NCI-H524 treated with DMSO at 0.1 percent for 48 hours (cell line): ENCODE data around the gene RRAGA.
"Not testable (repeated sequence)": the region's sequence is repeated elsewhere in the genome, so short reads cannot be mapped to it uniquely, and the experiment has no call there.

ENCODE experiments used
- DNase-seq: peaks from one replicate; lab custom pipeline; 2025; lab: John Stamatoyannopoulos, UW

RRAGA gene, protein sequence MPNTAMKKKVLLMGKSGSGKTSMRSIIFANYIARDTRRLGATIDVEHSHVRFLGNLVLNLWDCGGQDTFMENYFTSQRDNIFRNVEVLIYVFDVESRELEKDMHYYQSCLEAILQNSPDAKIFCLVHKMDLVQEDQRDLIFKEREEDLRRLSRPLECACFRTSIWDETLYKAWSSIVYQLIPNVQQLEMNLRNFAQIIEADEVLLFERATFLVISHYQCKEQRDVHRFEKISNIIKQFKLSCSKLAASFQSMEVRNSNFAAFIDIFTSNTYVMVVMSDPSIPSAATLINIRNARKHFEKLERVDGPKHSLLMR

DNA sequence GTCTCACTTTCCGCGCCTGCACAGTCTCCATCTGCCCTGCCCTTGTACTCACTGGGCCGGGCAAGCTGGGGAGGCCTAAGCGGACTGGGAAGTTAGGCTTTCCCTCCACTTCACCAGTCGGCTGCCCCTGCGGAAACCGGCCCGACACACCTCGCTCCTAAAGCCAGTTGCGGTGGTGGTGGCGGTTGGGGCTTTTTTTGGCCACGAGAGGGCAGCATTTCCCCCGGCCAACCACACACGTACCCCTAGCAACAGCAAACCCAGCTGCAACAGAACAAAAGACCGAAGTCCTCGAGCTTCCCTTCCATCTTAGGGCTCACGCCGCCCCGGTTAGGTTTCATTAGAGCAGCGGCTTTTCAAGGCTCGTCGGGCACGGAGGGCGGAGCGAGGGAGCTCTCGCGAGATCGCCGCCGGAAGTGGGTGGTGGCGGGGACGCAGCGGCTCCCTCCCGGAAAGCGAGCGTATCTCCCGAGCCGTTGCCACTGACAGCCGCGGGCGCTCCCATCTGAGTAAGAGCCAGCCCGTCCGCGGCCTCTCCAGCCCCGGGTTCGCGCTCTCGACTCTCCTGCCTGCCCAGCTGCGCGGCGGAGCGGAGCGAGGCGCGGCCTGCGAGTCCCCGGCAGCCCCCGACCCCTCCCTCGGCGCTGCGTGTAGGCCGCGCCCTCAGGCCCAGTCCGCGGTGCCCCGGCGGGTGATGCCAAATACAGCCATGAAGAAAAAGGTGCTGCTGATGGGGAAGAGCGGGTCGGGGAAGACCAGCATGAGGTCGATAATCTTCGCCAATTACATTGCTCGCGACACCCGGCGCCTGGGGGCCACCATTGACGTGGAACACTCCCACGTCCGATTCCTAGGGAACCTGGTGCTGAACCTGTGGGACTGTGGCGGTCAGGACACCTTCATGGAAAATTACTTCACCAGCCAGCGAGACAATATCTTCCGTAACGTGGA lies at the start of gene RRAGA:
RRAGA (plus strand) TSS at position 462 of the 951 bp plus-strand sequence; CDS start at position 695, 233 bp downstream.
- DNase-seq = peak; percentile 84

DNA sequence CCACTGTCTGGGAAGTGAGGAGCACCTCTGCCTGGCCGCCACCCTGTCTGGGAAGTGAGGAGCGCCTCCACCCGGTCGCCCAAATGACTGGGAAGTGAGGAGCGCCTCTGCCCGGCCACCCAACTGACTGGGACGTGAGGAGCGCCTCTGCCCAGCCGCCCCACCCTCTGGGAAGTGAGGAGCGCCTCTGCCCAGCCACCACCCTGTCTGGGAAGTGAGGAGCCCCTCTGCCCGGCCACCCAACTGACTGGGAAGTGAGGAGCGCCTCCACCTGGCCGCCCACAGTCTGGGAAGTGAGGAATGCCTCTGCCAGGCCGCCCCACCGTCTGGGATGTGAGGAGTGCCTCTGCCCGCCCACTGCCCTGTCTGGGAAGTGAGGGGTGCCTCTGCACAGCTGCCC lies 49.1 kb upstream of the RRAGA start:
- no peak for DNase-seq

DNA sequence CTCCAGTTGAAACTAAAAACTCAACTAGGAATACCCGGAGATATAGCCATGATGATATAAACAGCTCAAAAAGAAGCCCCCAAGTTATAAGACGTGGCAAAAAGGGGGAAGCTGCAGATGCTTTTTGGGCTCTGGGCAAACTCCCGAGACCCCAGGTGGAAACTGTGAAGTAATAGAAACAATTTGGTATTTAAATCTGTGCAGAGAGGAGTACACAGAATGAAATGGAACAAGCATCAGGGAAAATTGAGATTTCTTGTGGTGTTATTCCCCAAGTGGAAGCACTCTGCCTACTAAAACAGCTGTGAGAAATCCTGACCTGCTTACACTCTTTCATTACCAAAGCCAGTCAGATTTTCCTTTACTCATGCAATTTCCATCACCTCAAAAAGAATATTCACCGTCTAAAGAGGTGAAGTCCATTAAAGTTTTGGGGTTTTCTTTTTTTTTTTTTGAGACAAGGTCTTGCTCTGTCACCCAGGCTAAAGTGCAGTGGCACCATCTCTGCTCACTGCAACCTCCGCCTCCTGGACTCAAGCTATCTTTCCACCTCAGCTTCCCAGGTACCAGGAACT lies 39.7 kb upstream of the RRAGA start:
- DNase-seq = no peak

- no peak for DNase-seq
Observed at GRCh38 chr9:19018201-19018600, 31.0 kb upstream of the RRAGA start.

- DNase-seq = no peak
Observed at GRCh38 chr9:19020886-19021455, 28.3 kb upstream of the RRAGA start.

DNA sequence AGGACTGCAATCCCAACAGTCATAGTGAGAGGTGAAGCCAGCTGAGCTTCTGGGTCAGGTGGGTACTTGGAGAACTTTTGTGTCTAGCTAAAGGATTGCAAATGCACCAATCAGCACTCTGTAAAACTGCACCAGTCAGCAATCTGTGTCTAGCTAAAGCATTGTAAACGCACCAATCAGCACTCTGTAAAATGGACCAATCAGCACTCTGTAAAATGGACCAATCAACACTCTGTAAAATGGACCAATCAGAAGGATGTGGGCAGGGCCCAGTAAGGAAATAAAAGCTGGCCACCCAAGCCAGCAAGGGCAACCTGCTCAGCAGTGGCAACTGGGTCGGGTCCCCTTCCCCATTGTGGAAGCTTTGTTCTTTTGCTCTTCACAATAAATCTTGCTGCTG lies 27.6 kb upstream of the RRAGA start:
- DNase-seq = not testable (repeated sequence)

GRCh38 chr9:19022206-19022605 lies 27.0 kb upstream of the RRAGA start:
- DNase-seq = no peak

DNA sequence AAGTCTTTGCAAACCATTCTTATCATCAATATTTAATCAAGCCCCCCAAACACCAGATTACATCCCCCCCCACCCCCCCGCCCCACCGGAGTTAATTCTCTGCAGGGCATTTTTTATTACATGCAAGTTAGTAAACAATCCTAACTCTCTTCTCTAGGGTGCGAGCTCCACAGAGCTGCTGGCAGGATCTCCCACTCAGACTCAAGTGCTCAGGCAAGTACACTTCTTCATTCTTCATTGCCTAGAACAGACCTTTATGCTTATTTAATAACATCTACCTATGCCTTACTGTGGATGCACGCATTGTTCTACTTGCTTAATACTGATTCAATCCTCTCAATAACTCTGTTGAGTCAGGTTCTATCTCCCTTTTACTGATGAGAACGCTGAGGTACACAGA lies 26.1 kb upstream of the RRAGA start:
- no peak for DNase-seq

GRCh38 chr9:19026375-19026774 lies 22.9 kb upstream of the RRAGA start:
- DNase-seq = no peak

DNA sequence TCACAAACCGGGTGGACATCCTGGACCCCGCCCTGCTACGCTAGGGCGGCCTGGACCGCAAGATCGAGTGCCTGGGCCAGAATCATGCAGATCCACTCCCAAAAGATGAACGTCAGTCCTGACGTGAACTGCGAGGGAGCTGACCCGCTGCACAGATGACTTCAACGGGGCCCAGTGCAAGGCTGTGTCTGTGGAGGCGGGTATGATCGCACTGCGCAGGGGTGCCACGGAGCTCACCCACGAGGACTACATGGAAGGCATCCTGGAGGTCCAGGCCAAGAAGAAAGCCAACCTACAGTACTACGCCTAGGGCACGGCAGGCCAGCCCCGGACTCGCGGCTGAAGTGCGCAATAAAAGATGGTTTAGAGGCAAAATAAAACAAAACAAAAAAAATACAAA lies 21.4 kb upstream of the RRAGA start:
- DNase-seq = no peak

DNA sequence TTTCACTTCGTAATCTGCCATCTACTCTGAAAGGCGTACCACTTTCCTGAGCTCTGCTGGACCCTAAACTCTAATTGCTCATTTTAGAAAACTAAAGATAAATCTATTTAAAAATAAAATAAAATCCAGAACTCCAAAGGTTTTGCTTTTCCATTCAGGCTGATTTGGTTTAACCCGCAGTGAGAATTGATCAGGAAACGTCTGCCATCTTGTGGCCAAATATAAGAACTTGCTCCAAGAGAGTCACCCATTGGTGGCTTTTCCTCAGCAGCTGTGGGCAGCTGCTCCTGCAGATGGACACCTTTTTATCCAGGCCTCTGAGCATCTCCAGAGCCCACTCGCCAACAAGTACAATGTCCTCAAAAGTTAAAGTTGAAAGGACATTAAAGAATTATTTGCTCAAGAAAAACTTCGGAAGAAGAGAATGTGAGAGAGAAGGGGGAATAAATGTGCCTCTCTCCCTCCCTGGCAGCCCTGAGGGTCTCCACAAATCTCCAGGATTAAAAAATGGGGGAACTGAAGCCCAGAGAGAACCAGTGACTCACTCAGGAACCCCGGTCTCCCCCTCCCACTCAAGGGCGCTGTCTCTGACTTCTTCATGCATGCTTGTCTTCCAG lies 20.3 kb upstream of the RRAGA start:
- peak; percentile 26 for DNase-seq

DNA sequence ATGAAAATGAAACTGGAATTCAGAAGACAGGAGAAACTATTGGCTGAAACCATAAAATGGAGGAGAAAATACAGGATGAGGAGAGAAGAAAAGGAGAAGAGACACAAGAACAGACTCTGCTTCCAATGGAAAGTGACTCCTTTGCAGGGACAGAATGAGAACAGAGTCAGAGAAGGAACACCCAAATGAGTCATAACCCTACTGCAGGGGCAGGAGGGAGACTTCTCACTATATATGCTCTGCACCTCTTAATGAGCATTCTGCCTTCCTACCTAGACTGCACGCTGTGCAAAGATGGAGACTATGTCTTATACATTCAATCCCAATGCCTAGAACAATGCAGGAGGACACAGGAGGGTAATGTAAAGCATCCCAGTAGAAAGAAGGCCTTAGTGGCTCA lies 18.3 kb upstream of the RRAGA start:
- DNase-seq = no peak

DNA sequence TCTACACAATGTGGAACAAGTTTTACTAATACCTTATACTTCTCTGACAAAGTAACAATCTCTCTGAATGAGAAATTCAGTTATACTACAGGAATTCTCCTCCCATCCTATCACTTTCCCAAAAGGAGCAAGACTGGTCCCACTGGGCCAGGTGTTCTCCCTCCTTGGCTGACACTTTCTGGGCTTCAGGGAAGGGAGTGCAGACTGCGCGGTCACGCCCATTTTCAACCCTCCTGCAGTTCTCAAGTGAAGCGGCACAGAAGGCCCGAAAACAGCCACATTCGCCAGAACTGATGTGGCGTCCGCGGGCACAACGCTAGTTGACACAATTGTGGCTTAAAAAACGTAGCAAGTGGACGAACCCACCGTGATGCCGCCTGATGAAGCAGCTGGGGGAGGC lies 16.8 kb upstream of the RRAGA start:
- no peak for DNase-seq

- no peak for DNase-seq
Observed at GRCh38 chr9:19033015-19033414, 16.2 kb upstream of the RRAGA start, which contains the start of gene SAXO1. TSS of gene SAXO1 (minus strand) at chr9:19033209. CDS start at chr9:19032908, 301 bp downstream.

DNA sequence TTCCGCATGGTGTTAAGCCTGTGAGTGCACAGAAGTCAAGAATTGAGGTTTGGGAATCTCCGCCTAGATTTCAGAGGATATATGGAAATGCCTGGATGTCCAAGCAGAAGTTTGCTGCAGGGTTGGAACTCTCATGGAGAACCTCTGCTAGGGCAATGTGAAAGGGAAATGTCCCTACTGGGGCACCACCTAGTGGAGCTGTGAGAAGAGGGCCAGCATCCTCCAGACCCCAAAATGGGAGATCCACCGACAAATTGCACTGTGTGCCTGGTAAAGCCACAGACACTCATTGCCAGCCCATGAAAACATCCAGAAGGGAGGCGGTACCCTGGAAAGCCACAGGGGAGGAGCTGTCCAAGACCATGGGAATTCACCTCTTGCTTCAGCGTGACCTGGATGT lies 12.6 kb upstream of the RRAGA start:
- no peak for DNase-seq

DNA sequence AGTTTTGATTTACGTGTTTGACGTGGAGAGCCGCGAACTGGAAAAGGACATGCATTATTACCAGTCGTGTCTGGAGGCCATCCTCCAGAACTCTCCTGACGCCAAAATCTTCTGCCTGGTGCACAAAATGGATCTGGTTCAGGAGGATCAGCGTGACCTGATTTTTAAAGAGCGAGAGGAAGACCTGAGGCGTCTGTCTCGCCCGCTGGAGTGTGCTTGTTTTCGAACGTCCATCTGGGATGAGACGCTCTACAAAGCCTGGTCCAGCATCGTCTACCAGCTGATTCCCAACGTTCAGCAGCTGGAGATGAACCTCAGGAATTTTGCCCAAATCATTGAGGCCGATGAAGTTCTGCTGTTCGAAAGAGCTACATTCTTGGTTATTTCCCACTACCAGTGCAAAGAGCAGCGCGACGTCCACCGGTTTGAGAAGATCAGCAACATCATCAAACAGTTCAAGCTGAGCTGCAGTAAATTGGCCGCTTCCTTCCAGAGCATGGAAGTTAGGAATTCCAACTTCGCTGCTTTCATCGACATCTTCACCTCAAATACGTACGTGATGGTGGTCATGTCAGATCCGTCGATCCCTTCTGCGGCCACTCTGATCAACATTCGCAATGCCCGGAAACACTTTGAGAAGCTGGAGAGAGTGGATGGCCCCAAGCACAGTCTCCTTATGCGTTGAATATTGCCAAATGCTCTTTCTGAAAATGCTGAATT lies 850 bp downstream of the RRAGA start:
- no peak for DNase-seq

- no peak for DNase-seq
Observed at GRCh38 chr9:19050637-19051591, 1.7 kb downstream of the RRAGA start.

DNA sequence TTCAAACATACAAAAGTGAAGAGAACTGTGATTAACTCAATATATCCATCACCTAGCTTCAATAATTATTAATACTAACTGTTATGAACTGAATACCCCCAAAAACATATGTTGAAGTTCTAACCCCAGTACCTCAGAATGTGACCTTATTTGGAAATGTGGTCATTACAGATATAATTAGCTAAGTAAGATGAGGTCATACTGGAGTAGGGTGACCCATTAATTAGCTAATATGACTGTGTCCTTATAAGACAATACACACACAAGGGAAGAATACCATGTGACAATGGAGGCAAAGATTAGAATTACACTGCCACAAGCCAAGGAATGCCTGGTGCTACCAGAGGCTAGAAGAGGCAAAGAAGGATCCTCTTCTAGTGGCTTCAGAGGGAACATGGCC lies 7.8 kb downstream of the RRAGA start:
- no peak for DNase-seq

- no peak for DNase-seq
Observed at GRCh38 chr9:19074229-19074628, 25.0 kb downstream of the RRAGA start.

DNA sequence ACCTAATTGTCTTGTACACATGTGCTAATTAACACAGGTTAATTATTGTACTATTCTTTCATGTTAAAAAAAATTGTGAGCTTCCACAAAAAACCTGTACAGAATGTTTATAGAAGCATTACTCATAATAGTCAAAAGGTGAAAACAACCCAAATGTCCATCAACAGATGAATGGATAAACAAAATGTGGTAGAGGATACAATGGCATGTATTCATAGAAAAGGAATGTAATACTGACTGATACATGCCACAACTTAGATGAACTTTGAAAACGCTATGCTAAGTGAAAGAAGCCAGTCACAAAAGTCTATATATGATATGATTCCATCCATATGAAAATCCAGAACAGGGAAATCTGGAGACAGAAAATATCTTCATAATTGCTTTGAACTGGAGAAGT lies 25.6 kb downstream of the RRAGA start:
- DNase-seq = no peak
